ENCODE results near the gene GRAMD1B.

Gene GRAMD1B

DNA sequence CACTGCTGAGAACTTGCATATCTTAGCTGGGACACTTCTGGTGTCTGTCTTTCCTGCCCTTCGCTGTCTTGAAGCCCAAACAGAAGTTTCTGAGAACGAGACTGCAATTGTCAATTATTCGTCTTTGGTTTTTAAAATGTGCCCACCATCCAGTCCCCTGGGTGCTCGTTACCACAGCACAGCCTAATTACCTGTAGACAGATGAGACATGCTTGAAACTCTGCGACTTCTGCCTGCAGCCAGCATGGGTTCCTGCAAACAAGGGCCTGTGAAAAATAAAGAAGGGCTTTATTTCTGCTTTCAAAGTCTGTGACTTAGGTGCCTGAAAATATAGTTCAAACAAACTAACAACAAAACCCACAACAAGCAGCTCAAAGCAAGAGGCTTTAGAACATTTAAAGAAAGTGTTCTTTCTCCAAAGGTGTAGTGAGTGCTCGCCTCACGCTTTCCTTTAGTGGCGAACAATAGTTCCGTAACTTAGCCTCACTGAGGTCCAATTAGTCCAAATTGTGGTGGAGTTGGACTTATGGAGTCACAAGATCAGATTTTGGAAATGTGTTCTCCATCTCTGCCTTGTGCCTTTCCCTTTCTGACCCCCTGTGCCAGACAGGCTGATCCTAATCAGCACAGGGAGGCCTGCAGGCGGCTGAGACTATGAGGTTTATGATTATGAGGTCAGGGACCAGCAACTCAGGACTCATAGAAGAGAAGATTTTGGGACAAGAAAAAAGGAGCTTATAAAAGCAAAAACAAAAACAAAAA is 20.4 kb upstream of the GRAMD1B start:
- DNase-seq = no peak

DNA sequence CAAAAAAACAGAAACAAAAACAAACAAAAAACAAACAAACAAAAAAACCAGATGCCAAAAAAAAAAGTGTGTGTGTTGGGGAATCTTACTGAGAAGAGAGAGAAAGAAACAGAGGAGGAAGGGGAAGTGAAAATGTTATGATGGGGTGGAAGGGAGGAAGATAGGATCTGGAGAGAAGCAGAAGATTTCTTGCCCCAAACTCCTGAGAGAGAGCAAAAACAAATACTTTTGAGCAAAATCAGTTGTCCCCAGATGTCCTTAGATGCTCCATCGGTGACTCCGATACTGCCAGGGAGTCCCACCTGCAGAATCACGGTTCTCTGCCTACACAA is 19.9 kb upstream of the GRAMD1B start:
- no peak for DNase-seq

DNA sequence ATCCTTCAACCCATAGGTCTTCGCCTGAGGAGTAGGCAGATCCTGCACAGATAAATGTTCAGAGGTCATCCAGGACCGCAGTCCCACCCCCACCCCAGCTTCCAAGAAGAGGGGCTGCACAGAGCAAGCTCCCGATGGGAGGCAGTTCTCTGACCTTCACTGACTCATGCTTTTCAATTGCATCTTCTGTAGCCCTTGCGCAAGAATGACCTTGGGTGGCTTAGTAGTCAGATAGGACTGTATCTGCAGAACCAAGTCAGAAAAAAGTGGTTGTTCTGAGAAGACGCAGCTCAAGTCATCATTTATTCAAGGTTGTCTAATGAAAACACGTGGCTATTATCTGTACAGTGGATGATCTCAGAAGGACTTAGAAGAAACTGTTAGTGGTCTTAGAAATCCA is 16.4 kb upstream of the GRAMD1B start:
- DNase-seq = no peak

DNA sequence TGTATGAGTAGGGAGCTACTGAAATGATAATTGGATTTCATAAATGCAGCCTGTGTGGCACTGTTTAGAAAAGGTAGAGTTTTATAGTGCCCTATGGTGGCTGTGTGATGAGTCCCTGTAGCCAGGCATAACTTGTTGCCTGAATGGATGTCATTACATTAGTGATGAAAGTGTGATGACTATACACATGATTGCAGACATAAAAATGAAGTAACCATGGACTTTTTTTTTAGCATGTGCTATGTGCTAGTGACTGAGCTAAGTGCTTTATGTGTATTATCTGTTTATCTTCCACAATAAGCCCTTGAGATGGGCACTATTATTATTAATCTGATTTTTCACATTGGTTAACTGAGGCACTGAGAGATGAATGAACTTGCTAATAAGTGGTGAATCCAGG is 13.5 kb upstream of the GRAMD1B start:
- DNase-seq = no peak

DNA sequence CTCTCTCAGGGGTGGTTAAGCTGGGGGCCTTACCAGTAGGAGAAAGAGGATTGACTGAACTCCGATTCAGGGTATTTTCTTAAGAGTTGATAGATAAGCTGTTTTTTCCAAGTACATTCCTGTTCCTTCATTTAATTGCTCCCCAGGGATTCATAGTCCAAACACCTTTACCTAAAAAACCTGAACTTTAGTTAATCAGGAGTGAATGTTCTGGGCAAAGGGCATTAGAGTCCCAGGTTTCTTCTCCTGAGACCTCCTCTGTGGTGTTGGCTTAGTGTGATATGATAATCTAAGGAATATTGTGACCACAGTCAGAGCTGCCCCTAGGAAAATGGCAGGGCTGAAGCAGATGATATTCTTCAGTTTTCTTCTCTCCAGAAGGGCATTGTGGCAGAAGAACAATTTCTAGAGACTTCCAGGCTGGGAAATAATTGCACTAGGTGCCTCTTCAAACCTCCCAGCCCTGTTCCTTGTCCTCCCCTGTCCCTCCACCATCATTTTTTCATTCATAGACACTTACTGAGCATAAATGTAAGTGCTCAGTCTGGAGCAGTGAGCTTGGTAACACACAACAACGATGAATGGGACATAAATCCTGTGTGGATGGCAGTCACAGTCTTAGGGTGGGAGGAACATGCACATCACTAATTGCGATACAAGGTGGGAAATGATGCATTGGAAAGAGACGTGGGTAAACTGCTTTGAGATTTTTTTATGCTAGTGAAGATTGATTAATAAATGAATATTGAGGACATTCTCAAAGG is 11.5 kb upstream of the GRAMD1B start:
- no peak for DNase-seq

DNA sequence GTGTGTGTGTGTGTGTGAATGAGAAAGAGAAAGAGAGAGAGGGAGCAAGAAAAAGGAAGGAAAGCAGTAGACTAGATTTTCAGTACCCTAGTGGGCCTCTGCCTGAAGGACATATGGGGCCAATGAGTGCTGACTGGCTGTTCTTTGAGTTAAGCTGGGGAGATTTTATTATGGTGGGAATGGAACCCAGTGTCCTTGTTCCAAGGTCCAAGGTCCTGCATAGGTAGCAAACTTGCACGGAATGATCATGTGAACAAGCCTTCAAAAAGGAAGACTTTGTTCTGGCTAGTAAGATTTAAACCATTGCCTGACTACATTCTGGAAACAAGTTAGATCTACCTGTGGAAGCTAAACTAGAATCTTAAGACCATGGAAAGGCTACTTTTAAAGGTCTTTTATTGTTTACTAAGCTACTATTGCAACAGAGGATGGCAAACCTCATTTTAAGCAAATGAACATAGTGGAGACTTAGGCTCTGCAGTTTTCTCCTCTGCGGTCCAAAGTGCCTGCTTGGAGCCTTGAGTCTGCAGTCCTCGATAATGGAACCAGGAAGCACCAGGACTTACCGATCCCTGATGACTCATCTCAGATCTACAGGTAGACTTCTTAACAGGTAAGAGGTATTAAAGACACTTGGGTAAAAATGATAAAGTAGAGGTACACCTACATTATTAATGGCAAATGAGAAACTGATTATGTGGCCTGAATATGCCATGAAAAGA is 10.2 kb upstream of the GRAMD1B start:
- DNase-seq = no peak

DNA sequence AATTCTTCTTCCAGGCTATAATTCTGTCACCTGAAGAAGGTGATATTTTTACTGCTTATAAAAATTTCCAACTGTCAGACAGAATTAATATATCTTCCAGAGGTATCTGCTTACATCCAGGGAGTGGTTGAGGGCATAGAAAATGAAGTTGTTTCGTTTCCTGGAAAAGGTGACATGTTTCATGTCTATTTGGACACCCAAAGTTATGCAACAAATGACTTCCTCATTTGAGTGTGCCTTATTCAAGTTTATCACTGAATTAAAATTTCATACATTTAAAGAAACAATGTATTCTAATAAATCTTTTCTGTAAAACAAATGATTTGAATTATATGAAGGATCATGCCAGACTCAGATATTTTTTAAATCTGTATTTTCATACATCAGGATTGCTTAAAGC is 8.5 kb upstream of the GRAMD1B start:
- DNase-seq = no peak

DNA sequence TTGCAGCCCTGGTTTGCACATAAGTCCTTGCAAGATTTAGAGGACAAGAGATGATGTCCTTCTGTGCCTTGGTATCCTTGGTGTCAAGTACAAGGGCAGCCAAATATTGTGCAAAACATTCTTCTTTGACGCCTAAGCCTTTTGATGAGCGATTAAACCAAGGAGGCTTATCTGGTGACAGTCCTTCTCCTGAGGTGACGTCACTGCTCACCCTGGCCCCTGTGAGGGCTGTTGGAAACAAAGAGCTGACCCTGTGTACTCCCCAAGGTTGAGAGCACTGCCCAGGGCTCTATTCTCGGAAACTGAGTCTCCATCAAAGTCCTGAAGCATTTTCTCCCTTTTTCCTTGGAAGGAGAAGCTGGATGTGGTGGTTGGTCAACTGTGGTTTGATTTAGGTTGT is 4.7 kb upstream of the GRAMD1B start:
- DNase-seq = no peak

DNA sequence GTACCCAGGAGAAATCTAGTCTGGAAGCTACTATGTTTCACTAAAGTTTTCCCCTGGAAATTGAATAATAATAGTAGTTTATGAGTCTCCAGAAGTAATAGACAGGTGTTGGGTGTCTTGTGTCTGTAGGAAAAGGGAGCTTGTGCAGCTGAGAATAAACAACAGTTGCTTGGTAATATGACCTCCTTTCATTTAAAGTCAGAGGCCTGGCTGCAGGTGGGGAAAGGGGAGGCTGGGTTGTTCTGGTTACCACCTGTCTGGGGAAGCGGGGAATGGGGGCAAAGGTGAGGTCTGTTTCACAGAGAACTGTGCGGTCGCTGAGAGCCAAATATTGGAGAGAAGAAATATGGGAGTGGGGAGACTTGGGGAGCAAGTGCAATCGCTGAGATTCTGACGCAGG is 3.3 kb upstream of the GRAMD1B start:
- DNase-seq = no peak

DNA sequence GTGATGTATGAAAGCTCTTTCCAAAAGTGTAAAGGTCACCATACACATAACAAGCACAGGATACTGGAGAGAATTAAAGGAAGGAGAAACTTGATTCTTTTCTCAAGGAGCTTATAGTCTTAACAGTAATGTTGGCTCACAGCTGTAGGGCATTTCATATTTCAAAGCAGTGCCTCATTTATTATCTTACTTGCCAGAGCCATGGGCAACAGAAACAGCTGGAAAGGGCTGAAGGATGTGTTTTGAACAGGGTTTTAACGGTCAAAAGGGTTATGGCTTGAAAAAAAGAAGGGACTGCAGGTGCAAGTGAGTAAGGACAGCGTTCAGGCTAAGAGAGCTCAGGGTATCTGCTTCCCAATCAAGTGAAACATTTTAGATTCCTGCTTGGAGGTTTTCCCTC is 2.7 kb upstream of the GRAMD1B start:
- DNase-seq = no peak

DNA sequence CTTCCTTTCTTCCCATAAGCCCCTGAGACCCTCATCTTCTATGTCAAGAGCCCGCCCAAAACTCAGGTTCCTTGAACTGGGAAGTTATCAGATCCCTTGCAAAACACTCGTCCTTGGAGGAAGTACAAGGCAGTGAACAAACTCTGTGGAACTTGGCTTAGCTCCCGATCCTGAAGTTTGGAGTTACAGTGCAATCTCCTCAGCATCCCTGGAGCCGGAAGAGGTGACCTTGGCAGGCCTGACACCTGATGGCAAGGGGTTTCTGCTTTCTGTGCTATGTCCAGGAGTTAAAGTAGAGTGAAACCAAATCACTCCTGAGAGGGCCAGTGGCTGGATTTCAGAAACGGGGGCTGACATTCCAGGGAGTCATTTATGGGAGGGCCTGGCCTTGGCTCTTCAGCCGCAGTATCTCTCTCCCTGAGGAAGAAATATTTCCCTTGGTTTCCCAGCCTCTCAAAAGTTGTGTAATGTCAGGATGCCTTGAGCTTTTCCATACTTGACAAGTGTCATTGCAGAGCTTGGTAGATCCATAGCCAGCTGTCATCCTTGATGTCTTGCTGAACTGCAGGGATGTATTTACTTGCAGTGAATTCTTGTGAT is 1.9 kb upstream of the GRAMD1B start:
- DNase-seq = no peak

DNA sequence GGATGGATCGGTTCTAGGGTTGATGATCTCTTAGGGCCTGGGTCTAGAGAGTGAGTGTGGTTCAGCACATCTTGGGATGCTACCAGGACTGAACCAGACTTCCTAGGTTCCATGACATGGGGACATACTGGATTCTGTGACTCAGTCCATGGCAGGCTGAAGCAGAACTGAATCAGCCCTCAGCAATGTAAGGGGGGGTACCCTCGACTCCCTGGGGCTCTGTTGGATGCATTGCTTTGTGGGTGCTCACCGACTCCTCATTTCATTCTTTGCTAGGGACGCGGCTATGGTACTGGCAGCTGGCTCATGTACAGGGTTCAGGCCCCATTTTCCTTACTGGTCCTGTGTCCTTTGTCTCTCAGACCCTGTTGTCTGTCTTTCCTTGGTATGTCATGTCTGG is 733 bp upstream of the GRAMD1B start:
- no peak for DNase-seq

DNA sequence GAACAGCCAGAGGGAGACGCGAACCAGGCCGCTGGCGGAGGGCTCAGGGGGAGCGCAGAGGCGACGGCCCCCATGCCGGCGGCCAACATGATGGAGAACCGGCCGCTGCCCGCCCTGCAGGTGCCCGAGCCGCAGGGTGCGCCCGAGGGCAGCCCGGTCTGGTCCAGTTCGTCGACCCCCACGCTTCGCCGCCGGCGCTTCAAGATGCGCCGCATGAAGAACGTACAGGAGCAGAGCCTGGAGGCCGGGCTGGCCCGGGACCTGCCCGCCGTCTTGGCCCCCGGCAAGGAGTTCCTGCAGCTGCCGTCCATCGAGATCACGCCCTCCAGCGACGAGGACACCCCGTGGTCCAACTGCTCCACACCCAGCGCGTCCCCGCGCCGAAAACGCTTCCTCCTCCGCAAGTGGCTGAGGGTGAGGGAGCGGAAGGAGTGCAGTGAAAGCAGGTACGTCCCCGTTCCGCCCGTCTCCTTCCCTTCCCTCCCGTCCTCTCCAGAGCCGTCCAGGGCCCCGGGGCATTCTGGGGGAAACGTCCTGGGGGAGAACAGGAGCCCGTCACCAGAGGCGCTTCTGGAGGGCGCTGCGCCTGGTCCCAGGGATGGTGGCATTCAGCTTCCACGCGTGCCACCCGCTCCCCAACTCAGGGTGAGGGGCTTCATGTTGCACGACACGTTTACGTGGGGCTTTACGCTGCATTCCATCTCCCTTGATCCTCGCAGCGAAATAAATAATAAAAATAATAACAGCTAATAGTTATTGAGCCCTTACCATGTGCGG is 840 bp downstream of the GRAMD1B start:
- DNase-seq = no peak

DNA sequence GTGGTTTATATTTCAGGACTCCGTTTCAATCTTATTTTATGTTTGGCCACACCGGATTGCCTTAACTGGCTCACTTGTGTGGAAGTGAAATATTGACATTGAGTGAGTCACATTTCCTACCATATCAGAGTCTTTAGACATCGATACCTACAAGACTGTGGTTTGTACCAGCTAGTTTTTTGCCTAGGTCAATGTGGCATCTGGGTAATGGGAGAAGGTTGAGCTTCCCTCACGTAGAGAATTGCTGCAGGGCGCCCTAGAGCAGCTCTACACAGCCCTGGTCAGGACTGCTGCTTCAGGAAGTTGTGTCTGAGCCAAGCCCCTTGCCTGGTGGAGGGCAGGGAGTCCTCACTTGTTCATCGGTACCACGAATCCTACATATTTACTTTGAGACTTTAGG is 1.6 kb downstream of the GRAMD1B start:
- no peak for DNase-seq

DNA sequence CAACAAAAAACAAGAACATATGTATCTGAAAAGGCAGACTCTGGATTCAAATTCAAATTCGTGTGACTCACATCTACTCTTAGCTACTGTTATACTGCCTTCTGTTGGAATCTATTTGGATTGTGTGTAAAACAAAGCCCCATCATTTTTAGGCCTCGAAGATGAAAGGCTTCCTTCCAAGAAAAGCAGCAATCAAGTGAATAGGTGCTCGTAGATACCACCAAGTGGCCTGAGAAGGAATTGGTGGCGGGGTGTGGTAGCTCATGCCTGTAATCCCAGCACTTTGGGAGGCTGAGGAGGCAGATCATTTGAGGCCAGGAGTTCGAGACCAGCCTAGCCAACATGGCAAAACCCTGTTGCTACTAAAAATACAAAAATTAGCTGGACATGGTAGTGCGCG is 4.2 kb downstream of the GRAMD1B start:
- DNase-seq = no peak

DNA sequence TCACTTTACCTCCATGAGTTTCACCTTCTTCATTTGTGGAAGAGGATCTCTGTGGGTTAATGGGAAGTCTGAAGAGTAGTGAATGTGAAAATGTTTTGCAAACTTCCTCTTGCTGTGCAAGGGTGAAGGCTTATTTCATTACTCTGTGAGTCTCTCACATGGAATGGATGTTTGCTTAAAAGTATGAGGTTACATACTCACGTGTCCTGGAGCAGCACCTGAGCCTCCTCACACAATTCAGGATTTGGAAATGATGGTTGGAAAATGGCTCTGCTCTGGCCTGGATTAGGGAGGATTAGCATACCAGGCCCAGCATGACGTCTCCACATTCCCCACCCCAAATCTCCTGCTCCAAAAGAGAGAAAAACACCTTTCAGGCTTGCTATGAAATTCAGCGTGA is 4.8 kb downstream of the GRAMD1B start:
- no peak for DNase-seq

DNA sequence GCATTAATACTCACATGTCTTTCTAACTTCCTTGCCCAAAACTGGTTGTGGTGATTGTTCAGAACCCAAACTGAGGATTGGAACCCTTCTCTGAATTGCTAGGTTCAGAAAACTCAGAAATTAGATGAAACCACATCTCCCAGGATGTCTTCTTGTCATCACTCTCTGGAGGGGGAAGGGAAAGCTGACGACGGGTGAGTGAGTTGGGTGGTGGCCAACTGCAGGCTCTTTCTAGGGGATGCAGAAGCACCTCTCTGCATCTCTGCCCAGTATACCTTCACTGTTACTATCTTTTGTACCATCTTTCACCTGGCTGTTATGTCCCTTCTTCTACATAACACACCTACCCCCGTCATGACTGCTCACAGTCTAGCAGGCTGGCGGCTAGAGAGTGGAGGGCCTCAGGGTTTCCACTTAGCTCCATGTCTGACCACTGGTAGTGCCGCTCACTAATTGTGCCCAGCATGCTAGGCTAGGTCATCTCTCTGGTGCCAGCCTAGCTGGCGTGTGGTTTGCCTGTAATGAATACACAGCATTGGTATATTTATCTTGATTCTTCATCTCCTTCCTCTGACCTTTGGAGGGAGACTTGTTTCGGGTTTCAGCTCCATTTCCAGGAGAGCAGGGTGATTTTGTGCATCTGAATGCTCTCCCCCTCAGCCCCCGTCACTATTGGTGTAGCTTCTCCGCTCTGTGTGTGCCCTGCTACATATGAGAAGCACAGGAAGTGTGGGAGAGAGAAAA is 7.3 kb downstream of the GRAMD1B start:
- DNase-seq = no peak

DNA sequence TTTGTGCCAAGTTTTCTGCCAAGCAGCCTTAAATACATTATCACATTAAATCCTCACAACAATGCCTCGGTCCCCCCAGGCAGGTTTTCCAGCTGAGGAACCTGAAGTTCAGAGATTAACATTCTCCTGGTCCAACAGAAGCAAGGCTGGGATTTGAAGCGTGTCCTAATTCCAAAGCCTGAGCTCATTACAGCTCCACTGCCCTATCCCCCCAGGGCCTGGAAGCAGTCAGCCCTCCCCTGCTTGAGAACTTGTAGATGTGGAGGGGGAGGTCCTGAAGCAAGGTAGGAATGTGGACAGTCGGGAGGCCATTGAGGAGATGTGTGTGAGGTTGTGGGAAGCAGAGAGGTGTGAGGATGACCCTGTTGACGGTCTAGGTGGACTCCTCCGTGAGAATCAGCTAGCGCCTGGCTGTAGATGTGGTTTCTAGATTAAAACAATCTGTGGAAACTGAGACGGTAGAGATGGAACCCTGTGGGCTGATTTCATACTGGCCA is 8.1 kb downstream of the GRAMD1B start:
- no peak for DNase-seq

DNA sequence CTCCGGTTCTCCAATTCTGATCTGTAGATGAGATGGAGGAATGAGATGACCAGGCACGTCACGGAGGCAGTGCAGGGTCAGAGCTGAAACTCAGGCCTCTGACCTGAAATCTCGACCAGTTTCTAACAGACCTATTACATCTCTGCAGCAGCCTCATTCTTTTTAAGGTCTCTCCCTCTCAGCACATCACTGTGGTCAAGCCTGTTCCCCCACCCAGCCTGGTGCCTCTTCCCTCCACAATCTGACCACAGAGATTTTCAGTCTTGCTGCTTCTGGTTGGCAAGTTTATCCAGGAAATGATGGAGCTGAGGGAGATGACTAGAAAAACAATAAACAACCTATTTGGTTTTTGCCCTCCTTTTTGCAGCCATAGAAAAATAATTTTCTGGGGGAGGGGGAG is 9.5 kb downstream of the GRAMD1B start:
- DNase-seq = no peak

DNA sequence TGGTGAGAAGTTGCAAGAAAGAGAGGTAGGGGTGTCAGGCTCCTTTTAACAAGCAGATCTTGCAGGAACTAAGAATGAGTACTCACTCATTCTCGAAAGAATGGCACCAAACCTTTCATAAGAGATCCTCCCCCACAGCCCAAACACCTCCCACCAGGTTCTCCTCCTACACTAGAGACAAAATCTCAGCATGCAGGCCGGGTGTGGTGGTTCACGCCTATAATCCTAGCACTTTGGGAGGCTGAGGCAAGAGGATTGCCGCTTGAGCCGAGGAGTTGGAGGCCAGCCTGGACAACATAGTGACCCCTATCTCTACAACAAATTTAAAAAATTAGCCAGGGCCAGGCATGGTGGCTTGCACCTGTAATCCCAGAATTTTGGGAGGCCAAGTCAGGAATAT is 11.1 kb downstream of the GRAMD1B start:
- no peak for DNase-seq

DNA sequence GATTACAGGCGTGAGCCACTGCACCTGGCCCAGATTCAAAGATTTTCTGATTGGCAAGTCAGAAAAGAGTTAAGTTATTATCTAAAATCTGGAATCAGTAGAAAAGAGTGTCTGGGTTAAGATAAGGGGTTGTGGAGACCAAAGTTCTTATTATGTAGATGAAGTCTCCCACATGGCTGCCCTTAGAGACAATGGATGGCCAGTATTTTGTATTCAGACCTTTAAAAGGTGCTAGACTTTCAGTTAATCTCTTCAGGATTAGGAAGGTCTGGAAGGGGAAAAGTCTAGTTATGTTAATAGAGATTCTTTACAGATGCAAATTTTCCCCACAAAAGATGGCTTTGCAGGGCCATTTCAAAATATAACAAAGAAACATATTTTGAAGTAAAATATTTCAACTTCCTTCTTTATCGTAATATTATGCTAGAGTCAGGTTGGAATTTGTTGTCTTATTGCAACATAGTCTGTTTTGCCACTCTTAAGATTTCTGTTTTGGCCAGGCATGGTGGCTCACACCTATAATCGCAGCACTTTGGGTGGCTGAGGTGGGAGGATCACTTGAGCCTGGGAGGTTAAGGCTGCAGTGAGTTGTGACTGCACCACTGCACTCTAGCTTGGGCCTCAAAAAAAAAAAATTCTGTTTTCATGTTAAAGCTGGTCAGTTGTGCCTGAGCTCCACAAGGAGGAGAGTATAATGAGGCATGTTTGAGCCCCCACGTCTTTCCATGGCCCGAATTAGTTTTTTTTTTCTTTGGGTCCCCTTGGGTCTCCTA is 14.0 kb downstream of the GRAMD1B start:
- DNase-seq = no peak

Data from NCI-H2227 treated with DMSO at 0.1 percent for 48 hours (cell line).